ENCODE measurements around the gene ARHGAP15. TPM values are rescaled to one million over a fixed set of nuclear protein-coding genes. Genes with fewer than 3 reads are reported as not detected.

Gene ARHGAP15
- total and polyA plus RNA-seq, 5 donors from 2014 or later, result 242 to 285 (median 260) TPM

DNA sequence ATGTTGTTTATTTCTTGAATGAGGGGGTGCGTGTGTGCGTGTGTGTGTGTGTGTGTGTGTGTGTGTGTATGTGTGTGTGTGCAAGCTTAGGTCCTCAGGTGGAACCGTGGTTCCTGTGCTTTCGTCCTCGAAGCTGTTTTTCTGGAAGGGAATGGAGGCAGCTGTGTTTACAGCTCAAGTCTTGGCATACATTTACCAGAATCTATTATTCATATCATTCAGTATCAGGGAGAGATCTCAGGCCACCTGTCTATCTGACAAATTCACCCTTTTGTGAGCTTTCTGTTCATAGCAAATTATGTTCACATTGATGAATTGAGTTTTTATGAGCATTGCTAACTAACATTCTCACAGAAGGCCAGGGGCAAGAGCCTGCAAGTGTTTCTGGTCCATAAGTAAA, 550.4 kb downstream of the ARHGAP15 start:
- H3K27ac Mint-ChIP-seq, result no peak overlapping the region
- no peaks in the 10 kb centered on the region for H3K27me3 Mint-ChIP-seq
- H3K36me3 Mint-ChIP-seq, result peaks cover 37% of the 10 kb centered on the region
- H3K4me3 ChIP-seq (ENCODE audit: low read depth, low read length), result no peak overlapping the region
- peaks cover 5% of the 10 kb centered on the region for H3K36me3 ChIP-seq (ENCODE audit: control insufficient read depth, insufficient read depth, low read length)
- H3K27ac ChIP-seq (ENCODE audit: insufficient read depth, low read length, poor library complexity, severe bottlenecking), result no peak overlapping the region
- DNase-seq (no peak), ATAC-seq (ENCODE audit: low read depth in 2 of 2) (no peak)
- no peak overlapping the region for H3K4me3 Mint-ChIP-seq
- H3K9me3 Mint-ChIP-seq, result no peaks in the 10 kb centered on the region
- no peaks in the 10 kb centered on the region for H3K4me1 ChIP-seq (ENCODE audit: control insufficient read depth, insufficient read depth, low read length, poor library complexity, severe bottlenecking)
- H3K4me1 Mint-ChIP-seq, result peaks cover 14 to 31% (median 22%) of the 10 kb centered on the region in 4 donors
- H3K27me3 ChIP-seq (ENCODE audit: control insufficient read depth, insufficient read depth, low read length), result no peaks in the 10 kb centered on the region
- no peaks in the 10 kb centered on the region for H3K9me3 ChIP-seq (ENCODE audit: control insufficient read depth in 2 of 2, low read length in 2 of 2)

DNA sequence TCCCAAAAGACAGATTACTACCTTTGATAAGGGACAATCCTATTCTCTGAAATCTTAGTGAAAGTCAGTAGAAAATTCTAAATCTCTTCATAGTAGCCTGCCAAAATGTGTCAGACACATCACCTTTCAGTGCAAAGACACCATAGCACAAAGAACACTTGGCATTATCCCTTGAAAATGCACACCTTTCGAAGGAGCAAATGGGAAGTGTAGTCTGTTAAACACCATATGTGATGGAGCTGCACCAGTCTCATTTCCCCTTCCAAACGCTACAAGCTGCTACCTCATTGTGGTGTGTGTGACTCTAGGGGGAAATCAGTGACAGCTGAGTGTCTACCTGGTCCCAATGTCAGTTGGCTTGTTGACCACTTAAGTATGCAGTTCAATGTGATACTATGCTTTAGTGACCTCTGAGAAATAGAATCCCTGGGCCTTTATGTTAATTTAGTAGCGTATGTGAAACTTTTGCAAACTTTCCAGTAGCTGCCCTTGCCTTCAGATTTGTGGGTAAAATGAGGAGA, 551.7 kb downstream of the ARHGAP15 start:
- Histone ChIP-seq H3K4me1 (ENCODE audit: control insufficient read depth, insufficient read depth, low read length, poor library complexity, severe bottlenecking) (no peaks in the 10 kb centered on the region), H3K27me3 (ENCODE audit: control insufficient read depth, insufficient read depth, low read length) (no peaks in the 10 kb centered on the region), H3K9me3 (ENCODE audit: control insufficient read depth in 2 of 2, low read length in 2 of 2) (no peaks in the 10 kb centered on the region), H3K27ac (ENCODE audit: insufficient read depth, low read length, poor library complexity, severe bottlenecking) (no peak overlapping the region), H3K4me3 (ENCODE audit: low read depth, low read length) (no peak overlapping the region), H3K36me3 (ENCODE audit: control insufficient read depth, insufficient read depth, low read length) (peaks cover 5% of the 10 kb centered on the region)
- Mint-ChIP-seq H3K9me3 (no peaks in the 10 kb centered on the region), H3K4me3 (no peak overlapping the region), H3K36me3 (peaks cover 28% of the 10 kb centered on the region), H3K4me1 (peaks cover 18 to 31% (median 24%) of the 10 kb centered on the region in 4 donors), H3K27ac (no peak overlapping the region), H3K27me3 (no peaks in the 10 kb centered on the region)
- DNase-seq (no peak), ATAC-seq (ENCODE audit: low read depth in 2 of 2) (no peak)

GRCh38 chr2:143682436-143683055, 553.3 kb downstream of the ARHGAP15 start:
- no peak overlapping the region for H3K4me3 ChIP-seq (ENCODE audit: low read depth, low read length)
- DNase-seq, result no peak
- H3K9me3 Mint-ChIP-seq, result no peaks in the 10 kb centered on the region

GRCh38 chr2:143683977-143684376, 554.8 kb downstream of the ARHGAP15 start:
- H3K9me3 ChIP-seq (ENCODE audit: control insufficient read depth in 2 of 2, low read length in 2 of 2), result no peaks in the 10 kb centered on the region
- Mint-ChIP-seq H3K4me1 (peaks cover 24 to 37% (median 27%) of the 10 kb centered on the region in 4 donors), H3K36me3 (peaks cover 19% of the 10 kb centered on the region), H3K4me3 (no peak overlapping the region), H3K27me3 (no peaks in the 10 kb centered on the region), H3K27ac (no peak overlapping the region), H3K9me3 (no peaks in the 10 kb centered on the region)
- H3K4me3 ChIP-seq (ENCODE audit: low read depth, low read length), result no peak overlapping the region
- DNase-seq (no peak), ATAC-seq (ENCODE audit: low read depth in 2 of 2) (no peak)
- H3K27ac ChIP-seq (ENCODE audit: insufficient read depth, low read length, poor library complexity, severe bottlenecking), result no peak overlapping the region
- no peaks in the 10 kb centered on the region for H3K4me1 ChIP-seq (ENCODE audit: control insufficient read depth, insufficient read depth, low read length, poor library complexity, severe bottlenecking)
- no peaks in the 10 kb centered on the region for H3K27me3 ChIP-seq (ENCODE audit: control insufficient read depth, insufficient read depth, low read length)
- no peaks in the 10 kb centered on the region for H3K36me3 ChIP-seq (ENCODE audit: control insufficient read depth, insufficient read depth, low read length)

More at GRCh38 chr2:143682436-143683055, 553.3 kb downstream of the ARHGAP15 start:
- Histone ChIP-seq H3K27me3 (ENCODE audit: control insufficient read depth, insufficient read depth, low read length) (no peaks in the 10 kb centered on the region), H3K9me3 (ENCODE audit: control insufficient read depth in 2 of 2, low read length in 2 of 2) (no peaks in the 10 kb centered on the region), H3K4me1 (ENCODE audit: control insufficient read depth, insufficient read depth, low read length, poor library complexity, severe bottlenecking) (no peaks in the 10 kb centered on the region), H3K36me3 (ENCODE audit: control insufficient read depth, insufficient read depth, low read length) (peaks cover 5% of the 10 kb centered on the region), H3K27ac (ENCODE audit: insufficient read depth, low read length, poor library complexity, severe bottlenecking) (no peak overlapping the region)
- peaks cover 19 to 33% (median 24%) of the 10 kb centered on the region in 4 donors for H3K4me1 Mint-ChIP-seq
- H3K27me3 Mint-ChIP-seq, result no peaks in the 10 kb centered on the region
- no peak for ATAC-seq (ENCODE audit: low read depth in 2 of 2)
- H3K4me3 Mint-ChIP-seq, result no peak overlapping the region
- H3K36me3 Mint-ChIP-seq, result peaks cover 18% of the 10 kb centered on the region
- no peak overlapping the region for H3K27ac Mint-ChIP-seq

- Mint-ChIP-seq H3K36me3 (peaks cover 15% of the 10 kb centered on the region), H3K4me3 (no peak overlapping the region), H3K27ac (peak overlapping the region in 1 of 3 donors; percentile 10), H3K27me3 (no peaks in the 10 kb centered on the region), H3K9me3 (no peaks in the 10 kb centered on the region), H3K4me1 (peaks cover 24 to 36% (median 30%) of the 10 kb centered on the region in 4 donors)
- no peak for ATAC-seq (ENCODE audit: low read depth in 2 of 2)
- H3K36me3 ChIP-seq (ENCODE audit: control insufficient read depth, insufficient read depth, low read length), result no peaks in the 10 kb centered on the region
- no peak for DNase-seq
- no peak overlapping the region for H3K4me3 ChIP-seq (ENCODE audit: low read depth, low read length)
- H3K9me3 ChIP-seq (ENCODE audit: control insufficient read depth in 2 of 2, low read length in 2 of 2), result no peaks in the 10 kb centered on the region
- no peak overlapping the region for H3K27ac ChIP-seq (ENCODE audit: insufficient read depth, low read length, poor library complexity, severe bottlenecking)
- no peaks in the 10 kb centered on the region for H3K4me1 ChIP-seq (ENCODE audit: control insufficient read depth, insufficient read depth, low read length, poor library complexity, severe bottlenecking)
- no peaks in the 10 kb centered on the region for H3K27me3 ChIP-seq (ENCODE audit: control insufficient read depth, insufficient read depth, low read length)
Observed at GRCh38 chr2:143684551-143685320, 555.5 kb downstream of the ARHGAP15 start.

- Mint-ChIP-seq H3K4me1 (peaks cover 24 to 35% (median 30%) of the 10 kb centered on the region in 4 donors), H3K36me3 (peaks cover 12% of the 10 kb centered on the region), H3K27me3 (no peaks in the 10 kb centered on the region), H3K4me3 (no peak overlapping the region), H3K9me3 (no peaks in the 10 kb centered on the region), H3K27ac (no peak overlapping the region)
- H3K4me3 ChIP-seq (ENCODE audit: low read depth, low read length), result no peak overlapping the region
- no peaks in the 10 kb centered on the region for H3K4me1 ChIP-seq (ENCODE audit: control insufficient read depth, insufficient read depth, low read length, poor library complexity, severe bottlenecking)
- no peak for DNase-seq
- no peaks in the 10 kb centered on the region for H3K27me3 ChIP-seq (ENCODE audit: control insufficient read depth, insufficient read depth, low read length)
- no peak overlapping the region for H3K27ac ChIP-seq (ENCODE audit: insufficient read depth, low read length, poor library complexity, severe bottlenecking)
- H3K36me3 ChIP-seq (ENCODE audit: control insufficient read depth, insufficient read depth, low read length), result no peaks in the 10 kb centered on the region
- no peaks in the 10 kb centered on the region for H3K9me3 ChIP-seq (ENCODE audit: control insufficient read depth in 2 of 2, low read length in 2 of 2)
- no peak for ATAC-seq (ENCODE audit: low read depth in 2 of 2)
Observed at GRCh38 chr2:143685421-143686078, 556.3 kb downstream of the ARHGAP15 start.

GRCh38 chr2:143686585-143687164, 557.5 kb downstream of the ARHGAP15 start:
- no peaks in the 10 kb centered on the region for H3K27me3 Mint-ChIP-seq
- Histone ChIP-seq H3K9me3 (ENCODE audit: control insufficient read depth in 2 of 2, low read length in 2 of 2) (no peaks in the 10 kb centered on the region), H3K4me3 (ENCODE audit: low read depth, low read length) (no peak overlapping the region), H3K27me3 (ENCODE audit: control insufficient read depth, insufficient read depth, low read length) (no peaks in the 10 kb centered on the region), H3K27ac (ENCODE audit: insufficient read depth, low read length, poor library complexity, severe bottlenecking) (no peak overlapping the region), H3K4me1 (ENCODE audit: control insufficient read depth, insufficient read depth, low read length, poor library complexity, severe bottlenecking) (no peaks in the 10 kb centered on the region), H3K36me3 (ENCODE audit: control insufficient read depth, insufficient read depth, low read length) (no peaks in the 10 kb centered on the region)
- peak overlapping the region in 1 of 3 donors; percentile 66 for H3K27ac Mint-ChIP-seq
- H3K4me1 Mint-ChIP-seq, result peaks cover 20 to 36% (median 27%) of the 10 kb centered on the region in 4 donors
- no peak for ATAC-seq (ENCODE audit: low read depth in 2 of 2)
- no peak overlapping the region for H3K4me3 Mint-ChIP-seq
- H3K36me3 Mint-ChIP-seq, result peaks cover 15% of the 10 kb centered on the region
- DNase-seq, result peak in 1 of 3 donors; percentile 36
- no peaks in the 10 kb centered on the region for H3K9me3 Mint-ChIP-seq

Data from CD4-positive, CD25-positive, alpha-beta regulatory T cell (primary cell).